PC-9 (cell line): Measurements from ENCODE around the gene HIGD1A. TPM values are rescaled to one million over a fixed set of nuclear protein-coding genes. Genes with fewer than 3 reads are reported as not detected.

Source experiments
- BruUV-seq: library from RNA; stranded (reverse); fragments of 400-500 nt; replicated peaks from 2 replicates; lab custom pipeline; 2021; lab: Mats Ljungman, UMichigan
- CTCF ChIA-PET: fragments of 300-600 bp; sonication (Branson Sonifier 250); formaldehyde crosslinking; loops from one replicate; lab custom pipeline; 2022; ENCODE audit warnings: antibody characterized with exemption; lab: Charles Lee
- POLR2A ChIA-PET: fragments of 300-600 bp; sonication (Branson Sonifier 250); formaldehyde crosslinking; loops from one replicate; lab custom pipeline; 2022; ENCODE audit warnings: antibody characterized with exemption; ENCODE audit not compliant: unreplicated experiment; lab: Charles Lee
- DNase-seq, 2 experiments: peaks; one replicate each; pipeline versions ENCODE4 v3.0.0 to v3.0.0-alpha.2; 2015 to 2022; ENCODE audit warnings: mixed read lengths in 1 of 2
- H2AFZ ChIP-seq: fragments of 200-600 bp; sonication (generic); 2 replicates; pipeline ENCODE4 v1.8.1; 2017; ENCODE audit warnings: antibody characterized with exemption
- H3F3A ChIP-seq: fragments of 200-600 bp; sonication (generic); 2 replicates; pipeline ENCODE4 v1.8.1; 2017; ENCODE audit warnings: antibody characterized with exemption, mild to moderate bottlenecking, low read depth; ENCODE audit not compliant: insufficient read depth
- H3K27ac ChIP-seq: fragments of 200-600 bp; sonication (generic); 2 replicates; pipeline ENCODE4 v1.6.1; 2016; ENCODE audit warnings: mixed run types
- H3K27me3 ChIP-seq: fragments of 200-600 bp; sonication (generic); 2 replicates; pipeline ENCODE4 v1.6.1; 2016; ENCODE audit warnings: low read depth, mixed run types; ENCODE audit not compliant: insufficient read depth
- H3K36me3 ChIP-seq: fragments of 200-600 bp; sonication (generic); 2 replicates; pipeline ENCODE4 v1.6.1; 2016; ENCODE audit warnings: low read depth, mixed run types
- H3K4me1 ChIP-seq: fragments of 200-600 bp; sonication (generic); replicated peaks from 2 replicates; pipeline ENCODE4 v1.6.1; 2016; ENCODE audit warnings: mixed run types; ENCODE audit not compliant: insufficient read depth
- H3K4me2 ChIP-seq: fragments of 200-600 bp; sonication (generic); 2 replicates; pipeline ENCODE4 v1.6.1; 2017; ENCODE audit warnings: mixed run types
- H3K4me3 ChIP-seq: fragments of 200-600 bp; sonication (generic); 2 replicates; pipeline ENCODE4 v1.6.1; 2016; ENCODE audit warnings: mixed run types
- H3K79me2 ChIP-seq: fragments of 200-600 bp; sonication (generic); 2 replicates; pipeline ENCODE4 v1.6.1; 2017; ENCODE audit warnings: low read depth, mixed run types
- H3K9me2 ChIP-seq: fragments of 200-600 bp; sonication (generic); 2 replicates; pipeline ENCODE4 v1.8.1; 2017; ENCODE audit warnings: mild to moderate bottlenecking; ENCODE audit not compliant: insufficient read depth
- H3K9me3 ChIP-seq: fragments of 200-600 bp; sonication (generic); 2 replicates; pipeline ENCODE4 v1.8.1; 2016; ENCODE audit warnings: low read depth; ENCODE audit not compliant: insufficient read depth
- H4K20me1 ChIP-seq: fragments of 200-600 bp; sonication (generic); 2 replicates; pipeline ENCODE4 v1.8.1; 2017; ENCODE audit not compliant: insufficient read depth
- CTCF ChIP-seq: fragments of 200-600 bp; sonication (generic); conservative IDR thresholded peaks from 2 replicates; pipeline ENCODE4 v1.6.1; 2017; ENCODE audit warnings: mixed run types, antibody characterized with exemption, mild to moderate bottlenecking, moderate library complexity
- EZH2 ChIP-seq: fragments of 200-600 bp; sonication (generic); IDR thresholded peaks from 2 replicates; pipeline ENCODE4 v1.8.0; 2017; ENCODE audit warnings: antibody characterized with exemption, low read depth
- intact Hi-C: fragments of 100-400 bp; cut with micrococcal nuclease; formaldehyde crosslinking; loops from one replicate; pipeline ENCODE4 v1.10.0; 2022; ENCODE audit not compliant: unreplicated experiment
- total RNA-seq: library from RNA; stranded (reverse); gene quantifications from 2 replicates; pipeline ENCODE4 v1.2.3, GENCODE V29; 2021

The HIGD1A gene
- total RNA-seq, 1 experiment from 2014 or later, result 69.7 TPM

GRCh38 chr3:42780892-42781700 lies 23.2 kb downstream of the HIGD1A start:
- H3K27me3 ChIP-seq, result no peaks in the 10 kb centered on the region
- POLR2A ChIA-PET, result no interaction called here
- H3K4me3 ChIP-seq, result no peak overlapping the region
- no TSS peak for BruUV-seq
- H3K79me2 ChIP-seq, result no peaks in the 10 kb centered on the region
- no peaks in the 10 kb centered on the region for H3K9me2 ChIP-seq
- H3K9me3 ChIP-seq, result no peaks in the 10 kb centered on the region
- H4K20me1 ChIP-seq, result no peaks in the 10 kb centered on the region
- TF ChIP-seq CTCF (peak; percentile 86), EZH2 (no peak)
- H3K36me3 ChIP-seq, result peaks cover 14% of the 10 kb centered on the region
- H3K4me2 ChIP-seq, result no peak overlapping the region
- CTCF ChIA-PET, result interaction anchor here (0.7 to 1.0 kb wide), 2 partner anchors 48 to 200 kb away, joined by 6 to 10 read pairs; no protein-coding TSS in a partner anchor
- H3K4me1 ChIP-seq, result no peaks in the 10 kb centered on the region
- peak in 1 of 2 experiments; percentile 55 for DNase-seq
- peaks cover 8% of the 10 kb centered on the region; the same call in 1 of the 2 replicates for H3F3A ChIP-seq
- no peak overlapping the region for H3K27ac ChIP-seq
- intact Hi-C loops, result loop anchor here (1.0 kb wide), 2 partner anchors 58 to 100 kb away; no protein-coding TSS in a partner anchor
- H2AFZ ChIP-seq, result no peak overlapping the region

DNA sequence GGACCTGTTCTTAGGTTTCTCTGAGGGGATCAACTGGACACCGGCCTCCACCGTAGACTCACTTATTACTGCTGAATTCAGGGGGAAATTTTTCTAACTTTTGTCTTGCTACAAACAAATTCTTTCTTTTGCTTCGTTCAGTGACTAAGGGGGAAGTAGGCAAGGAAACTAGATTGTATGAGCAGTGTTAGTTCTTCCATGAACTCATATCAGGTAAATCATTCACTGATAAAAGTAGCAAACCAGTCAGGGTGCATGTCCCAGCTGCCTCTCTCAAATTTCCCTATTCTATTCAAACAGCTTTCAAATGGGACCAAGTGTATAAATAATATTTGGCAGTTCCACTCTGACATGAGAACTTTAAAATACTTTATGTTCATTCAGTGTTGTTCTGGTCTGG lies 23.9 kb downstream of the HIGD1A start:
- no TSS peak for BruUV-seq
- Histone ChIP-seq H3K9me3 (no peaks in the 10 kb centered on the region), H3F3A (peaks cover 8% of the 10 kb centered on the region; the same call in 1 of the 2 replicates), H3K4me3 (no peak overlapping the region), H3K79me2 (no peaks in the 10 kb centered on the region), H3K9me2 (no peaks in the 10 kb centered on the region), H3K27me3 (no peaks in the 10 kb centered on the region), H2AFZ (no peak overlapping the region), H3K36me3 (peaks cover 9% of the 10 kb centered on the region; the same call in 1 of the 2 replicates), H3K4me1 (no peaks in the 10 kb centered on the region), H3K27ac (no peak overlapping the region), H4K20me1 (no peaks in the 10 kb centered on the region), H3K4me2 (no peak overlapping the region)
- ChIA-PET POLR2A (no interaction called here), CTCF (interaction anchor here (1.0 to 1.2 kb wide), 2 partner anchors 49 to 50 kb away, joined by 4 to 6 read pairs; no protein-coding TSS in a partner anchor)
- no peak for DNase-seq
- intact Hi-C loops, result no loop called here
- TF ChIP-seq EZH2 (no peak), CTCF (no peak)

DNA sequence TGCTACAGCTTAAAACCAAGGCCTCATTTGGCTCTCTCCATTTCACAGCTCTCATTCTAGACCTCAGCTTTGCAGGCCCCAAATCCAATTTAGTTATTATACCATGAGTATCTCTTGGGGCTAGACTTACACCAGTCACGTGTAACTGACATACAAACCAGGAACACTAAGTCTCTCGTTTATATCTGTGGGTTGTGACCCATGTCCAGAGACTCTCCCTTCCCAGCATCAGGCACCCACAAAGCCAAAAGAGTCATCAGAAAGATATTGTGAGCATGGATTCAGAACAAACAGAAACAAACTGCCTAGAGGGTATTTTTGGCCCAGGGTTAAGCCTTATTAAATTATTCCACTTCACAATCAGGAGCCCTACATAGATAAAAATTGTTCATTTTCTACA lies 25.6 kb downstream of the HIGD1A start:
- no peaks in the 10 kb centered on the region for H4K20me1 ChIP-seq
- no peak for TF ChIP-seq CTCF
- TF ChIP-seq EZH2, result no peak
- DNase-seq, result no peak
- H3K79me2 ChIP-seq, result no peaks in the 10 kb centered on the region
- no peak overlapping the region for H2AFZ ChIP-seq
- H3K4me1 ChIP-seq, result no peaks in the 10 kb centered on the region
- H3K27ac ChIP-seq, result no peak overlapping the region
- H3K9me2 ChIP-seq, result no peaks in the 10 kb centered on the region
- H3K4me3 ChIP-seq, result no peak overlapping the region
- intact Hi-C loops, result no loop called here
- H3K36me3 ChIP-seq, result peaks cover 7% of the 10 kb centered on the region; the same call in 1 of the 2 replicates
- BruUV-seq, result no TSS peak
- H3K27me3 ChIP-seq, result no peaks in the 10 kb centered on the region
- H3K9me3 ChIP-seq, result no peaks in the 10 kb centered on the region
- CTCF ChIA-PET, result interaction anchor here (0.9 kb wide), 1 partner anchor 531 kb away, joined by 3 read pairs; no protein-coding TSS in a partner anchor
- POLR2A ChIA-PET, result no interaction called here
- H3F3A ChIP-seq, result peaks cover 14% of the 10 kb centered on the region; the same call in 1 of the 2 replicates
- no peak overlapping the region for H3K4me2 ChIP-seq
